AG09309 (cell line): ENCODE results near the gene RTP3.

ENCODE experiments used
- DNase-seq: peaks from one replicate; pipeline ENCODE4 v3.0.0-alpha.2; 2010; ENCODE audit warnings: low read depth
- H3K4me3 ChIP-seq: 2 replicates; pipeline ENCODE4 v1.5.1; 2011; ENCODE audit warnings: mild to moderate bottlenecking, low read depth, low read length, moderate library complexity; ENCODE audit not compliant: control insufficient read depth
- CTCF ChIP-seq: IDR thresholded peaks from 2 replicates; pipeline ENCODE4 v1.5.1; 2011; ENCODE audit warnings: mild to moderate bottlenecking, low read depth, low read length, inconsistent platforms; ENCODE audit not compliant: insufficient read depth, control insufficient read depth; ENCODE audit errors: missing control alignments

Gene RTP3

GRCh38 chr3:46455231-46456115 lies 42.3 kb upstream of the RTP3 start:
- no peak for TF ChIP-seq CTCF
- H3K4me3 ChIP-seq, result no peak overlapping the region
- DNase-seq, result no peak

- no peak overlapping the region for H3K4me3 ChIP-seq
- no peak for DNase-seq
- TF ChIP-seq CTCF, result no peak
Measured at GRCh38 chr3:46456118-46456517, 41.7 kb upstream of the RTP3 start.

GRCh38 chr3:46460051-46460450 lies 37.7 kb upstream of the RTP3 start:
- TF ChIP-seq CTCF, result no peak
- no peak for DNase-seq
- no peak overlapping the region for H3K4me3 ChIP-seq

GRCh38 chr3:46462111-46462510 lies 35.7 kb upstream of the RTP3 start:
- no peak overlapping the region for H3K4me3 ChIP-seq
- DNase-seq, result no peak
- peak; percentile 31 for TF ChIP-seq CTCF

GRCh38 chr3:46462511-46462910 lies 35.3 kb upstream of the RTP3 start:
- no peak for DNase-seq

GRCh38 chr3:46463120-46463867 lies 34.5 kb upstream of the RTP3 start:
- H3K4me3 ChIP-seq, result no peak overlapping the region
- no peak for DNase-seq
- no peak for TF ChIP-seq CTCF

More at GRCh38 chr3:46462511-46462910, 35.3 kb upstream of the RTP3 start:
- no peak overlapping the region for H3K4me3 ChIP-seq
- no peak for TF ChIP-seq CTCF
